ENCODE measurements around the gene SLC39A11.

Gene SLC39A11

DNA sequence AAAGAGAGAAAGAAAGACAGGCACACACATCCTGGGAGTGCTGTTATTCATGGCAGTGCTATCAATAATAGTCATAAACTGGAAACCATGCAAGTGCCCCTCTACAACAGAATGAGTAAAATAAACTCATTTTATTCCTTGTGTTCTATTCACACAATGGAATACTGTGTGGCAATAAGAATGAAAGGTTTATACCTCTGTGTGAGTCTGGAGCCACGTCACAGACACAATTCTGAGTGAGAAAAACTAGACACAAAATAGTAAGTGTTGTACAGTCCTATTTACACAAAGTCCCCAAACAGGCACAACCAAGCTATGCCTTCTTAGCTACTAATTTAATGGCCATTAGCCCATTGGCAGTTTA, 429.7 kb downstream of the SLC39A11 start:
- POLR2A ChIA-PET: no interaction called here
- TF ChIP-seq, protein P1, sequence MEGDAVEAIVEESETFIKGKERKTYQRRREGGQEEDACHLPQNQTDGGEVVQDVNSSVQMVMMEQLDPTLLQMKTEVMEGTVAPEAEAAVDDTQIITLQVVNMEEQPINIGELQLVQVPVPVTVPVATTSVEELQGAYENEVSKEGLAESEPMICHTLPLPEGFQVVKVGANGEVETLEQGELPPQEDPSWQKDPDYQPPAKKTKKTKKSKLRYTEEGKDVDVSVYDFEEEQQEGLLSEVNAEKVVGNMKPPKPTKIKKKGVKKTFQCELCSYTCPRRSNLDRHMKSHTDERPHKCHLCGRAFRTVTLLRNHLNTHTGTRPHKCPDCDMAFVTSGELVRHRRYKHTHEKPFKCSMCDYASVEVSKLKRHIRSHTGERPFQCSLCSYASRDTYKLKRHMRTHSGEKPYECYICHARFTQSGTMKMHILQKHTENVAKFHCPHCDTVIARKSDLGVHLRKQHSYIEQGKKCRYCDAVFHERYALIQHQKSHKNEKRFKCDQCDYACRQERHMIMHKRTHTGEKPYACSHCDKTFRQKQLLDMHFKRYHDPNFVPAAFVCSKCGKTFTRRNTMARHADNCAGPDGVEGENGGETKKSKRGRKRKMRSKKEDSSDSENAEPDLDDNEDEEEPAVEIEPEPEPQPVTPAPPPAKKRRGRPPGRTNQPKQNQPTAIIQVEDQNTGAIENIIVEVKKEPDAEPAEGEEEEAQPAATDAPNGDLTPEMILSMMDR (IDR thresholded peaks at IDR 0.05; ENCODE audit: insufficient read depth, low read length, missing control alignments): no peak
- DNase-seq (ENCODE audit: low read depth, low spot score): no peak
- H3K4me3 ChIP-seq (ENCODE audit: low read depth, low read length): no peak overlapping the region
- CTCF ChIA-PET: no interaction called here

DNA sequence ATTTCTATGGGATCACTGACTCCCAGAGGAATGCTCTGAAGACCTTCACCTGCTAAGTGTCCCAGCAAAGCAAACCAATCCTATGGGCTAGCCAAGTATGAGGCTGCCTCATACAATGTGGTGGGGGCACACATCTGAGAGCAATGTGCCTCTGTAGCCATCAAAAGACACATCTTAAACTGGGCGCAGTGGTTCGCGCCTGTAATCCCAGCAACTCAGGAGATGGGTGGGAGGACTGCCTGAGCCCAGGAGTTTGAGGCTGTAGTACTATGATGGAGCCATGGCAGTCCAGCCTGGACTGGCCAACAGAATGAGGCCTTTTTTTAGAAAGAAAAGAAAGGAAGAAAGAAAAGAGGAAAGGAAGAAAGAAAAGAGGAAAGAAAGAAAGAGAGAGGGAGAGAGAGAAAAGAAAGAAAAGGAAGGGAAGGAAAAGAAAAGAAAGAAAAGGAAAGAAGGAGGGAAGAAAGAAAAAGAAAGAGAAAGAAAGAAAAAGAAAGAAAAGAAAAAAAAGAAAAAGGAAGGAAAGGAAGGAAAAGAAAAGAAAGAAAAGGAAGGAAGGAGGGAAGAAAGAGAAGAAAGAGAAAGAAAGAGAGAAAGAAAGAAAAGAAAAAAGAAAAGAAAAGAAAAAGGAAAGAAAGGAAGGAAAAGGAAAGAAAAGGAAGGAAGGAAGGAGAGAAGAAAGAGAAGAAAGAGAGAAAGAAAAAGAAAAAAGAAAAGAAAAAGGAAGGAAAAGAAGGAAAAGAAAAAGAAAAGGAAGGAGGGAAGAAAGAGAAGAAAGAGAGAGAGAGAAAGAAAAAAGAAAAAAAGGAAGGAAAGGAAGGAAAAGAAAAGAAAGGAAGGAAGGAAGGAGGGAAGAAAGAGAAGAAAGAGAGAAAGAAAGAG, 430.3 kb downstream of the SLC39A11 start:
- H3K4me3 ChIP-seq (ENCODE audit: low read depth, low read length): no peak overlapping the region
- no peak for DNase-seq (ENCODE audit: low read depth, low spot score)
- POLR2A ChIA-PET: no interaction called here
- TF ChIP-seq, protein P1 (IDR thresholded peaks at IDR 0.05; ENCODE audit: insufficient read depth, low read length, missing control alignments): no peak
- CTCF ChIA-PET: no interaction called here

DNA sequence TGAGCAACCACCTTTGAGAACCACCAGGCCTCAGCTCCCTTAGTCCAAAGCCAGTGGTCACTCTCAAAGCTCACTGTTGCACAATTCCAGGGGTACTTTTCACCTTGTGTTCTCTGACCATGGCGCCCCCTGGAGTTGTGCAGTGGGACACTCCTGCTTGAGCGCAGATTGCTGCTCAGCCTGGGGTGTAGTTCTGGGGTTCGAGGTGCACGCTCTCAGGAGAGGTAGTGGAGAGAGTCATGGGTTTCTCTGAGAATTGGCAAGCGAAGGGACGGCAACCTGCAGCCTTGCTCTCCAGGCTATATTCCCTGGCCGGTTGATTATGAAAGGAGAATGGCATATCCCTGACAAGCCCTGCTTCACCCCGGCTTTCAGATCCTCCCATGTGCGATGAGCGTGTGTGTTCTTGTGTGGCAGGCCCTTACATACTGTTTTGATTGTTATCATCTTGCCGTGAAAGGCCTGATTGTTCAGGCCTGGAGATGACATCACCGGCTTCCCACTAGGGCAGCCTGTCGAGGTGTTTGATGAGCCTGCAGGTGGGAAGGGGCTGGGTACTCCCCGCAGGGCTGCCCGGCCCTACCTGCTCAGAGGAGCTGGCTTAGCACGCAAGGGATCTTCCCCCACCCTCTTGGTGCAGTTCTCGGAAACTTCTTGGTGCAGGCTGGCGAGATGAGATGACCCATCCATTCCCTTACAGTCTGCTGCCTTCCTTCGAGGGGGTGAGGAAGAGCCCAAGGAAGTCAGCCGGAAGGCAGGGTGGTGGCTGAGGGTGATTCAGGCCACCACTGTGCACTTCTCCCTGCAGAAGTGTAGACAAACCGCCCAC, 431.2 kb downstream of the SLC39A11 start:
- no peak for DNase-seq (ENCODE audit: low read depth, low spot score)
- H3K4me3 ChIP-seq (ENCODE audit: low read depth, low read length): no peak overlapping the region
- TF ChIP-seq, protein P1 (IDR thresholded peaks at IDR 0.05; ENCODE audit: insufficient read depth, low read length, missing control alignments): no peak
- CTCF ChIA-PET: interaction anchor here (0.8 to 0.9 kb wide), 2 partner anchors 16 to 65 kb away, joined by 3 read pairs; no protein-coding TSS in a partner anchor
- POLR2A ChIA-PET: no interaction called here

DNA sequence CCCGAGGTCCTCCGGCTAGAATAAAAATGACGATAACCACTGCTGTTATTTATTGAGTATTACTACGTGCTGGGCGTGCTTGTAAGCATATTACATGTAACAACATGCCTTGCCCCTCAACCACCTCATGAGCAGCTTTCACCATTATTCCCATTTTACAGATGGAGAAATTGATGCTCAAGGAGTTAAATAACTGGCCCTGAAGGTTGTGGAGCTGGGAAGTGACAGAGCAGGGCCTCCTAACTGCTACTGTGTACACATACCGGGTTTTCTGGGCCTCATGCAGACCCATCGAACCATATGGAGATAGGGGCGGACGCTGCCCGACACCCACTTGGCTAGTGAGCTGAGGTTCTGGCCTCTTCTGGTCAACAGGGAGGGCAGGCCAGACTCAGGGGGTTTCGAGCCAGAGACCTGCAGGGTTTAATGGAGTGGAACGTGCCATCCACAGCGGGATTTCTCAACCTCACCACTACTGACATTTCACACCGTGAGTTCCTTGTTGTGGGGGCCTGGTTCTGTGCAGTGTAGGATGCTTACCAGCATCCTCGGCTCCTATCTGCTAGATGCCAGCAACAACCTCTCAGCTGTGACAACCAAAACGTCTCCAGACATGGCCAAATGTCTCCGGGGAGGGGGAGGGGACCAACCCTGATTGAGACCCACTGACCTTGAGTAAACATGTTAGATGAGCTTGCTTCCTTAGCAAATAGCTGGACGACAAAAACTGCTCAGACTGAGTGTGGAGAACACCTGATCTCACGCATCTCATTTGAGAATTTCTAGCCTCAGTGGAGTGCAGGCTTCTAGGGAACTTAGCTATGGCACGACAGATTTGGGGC, 432.0 kb downstream of the SLC39A11 start:
- ChIA-PET CTCF (interaction anchor here (0.8 to 0.9 kb wide), 3 partner anchors 16 to 101 kb away, joined by 3 read pairs; no protein-coding TSS in a partner anchor), POLR2A (no interaction called here)
- no peak for DNase-seq (ENCODE audit: low read depth, low spot score)
- no peak overlapping the region for H3K4me3 ChIP-seq (ENCODE audit: low read depth, low read length)
- TF ChIP-seq, protein P1 (IDR thresholded peaks at IDR 0.05; ENCODE audit: insufficient read depth, low read length, missing control alignments): no peak

DNA sequence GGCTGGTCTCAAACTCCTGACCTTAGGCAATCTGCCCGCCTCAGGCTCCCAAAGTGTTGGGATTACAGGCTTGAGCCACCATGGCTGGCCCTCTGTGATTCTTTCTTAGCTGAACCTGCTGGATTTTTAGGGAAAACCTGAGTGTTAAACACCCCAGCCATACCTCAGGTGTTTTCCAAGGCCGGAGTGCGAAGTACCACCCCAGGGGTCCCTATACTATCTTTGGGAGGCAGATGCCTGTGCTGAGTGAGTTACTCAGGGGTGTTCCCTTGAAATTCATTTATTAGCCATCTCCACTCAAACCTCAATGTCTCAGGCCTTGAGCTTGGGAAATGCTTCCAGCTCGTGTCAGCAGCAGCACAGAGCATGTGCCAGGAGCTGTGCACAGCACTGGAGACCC, 432.7 kb downstream of the SLC39A11 start:
- ChIA-PET CTCF (interaction anchor here (0.9 kb wide), 1 partner anchor 100 kb away, joined by 3 read pairs; no protein-coding TSS in a partner anchor), POLR2A (no interaction called here)
- DNase-seq (ENCODE audit: low read depth, low spot score): no peak
- TF ChIP-seq, protein P1 (IDR thresholded peaks at IDR 0.05; ENCODE audit: insufficient read depth, low read length, missing control alignments): no peak
- no peak overlapping the region for H3K4me3 ChIP-seq (ENCODE audit: low read depth, low read length)

Data from AG04449 (cell line).